HepG2 (cell line): Measurements from ENCODE around the gene P4HTM. TPM values are rescaled to one million over a fixed set of nuclear protein-coding genes. Genes with fewer than 3 reads are reported as not detected.

Experiments used
- HBP1 ChIP-seq: IDR thresholded peaks from 2 replicates; pipeline ENCODE4 v1.6.1; 2016; ENCODE audit warnings: low read depth, control low read depth
- MLX ChIP-seq: IDR thresholded peaks from 2 replicates; pipeline ENCODE4 v1.6.1; 2016
- POGK ChIP-seq: sonication (generic); formaldehyde crosslinking; conservative IDR thresholded peaks from 2 replicates; pipeline ENCODE4 v1.8.0; 2022; ENCODE audit warnings: mild to moderate bottlenecking, moderate library complexity, missing genetic modification reagents
- PRDM4 ChIP-seq: sonication (generic); formaldehyde crosslinking; IDR thresholded peaks from 2 replicates; pipeline ENCODE4 v1.9.0; 2021; ENCODE audit warnings: missing genetic modification reagents, borderline replicate concordance
- SNRNP70 ChIP-seq: fragments of 200-400 bp; formaldehyde crosslinking; IDR thresholded peaks from 2 replicates; pipeline ENCODE4 v1.6.1; 2017; ENCODE audit warnings: mild to moderate bottlenecking, low read depth, low read length, moderate library complexity
- SOX5 ChIP-seq: IDR thresholded peaks from 2 replicates; pipeline ENCODE4 v1.6.1; 2016; ENCODE audit warnings: borderline replicate concordance
- TIGD3 ChIP-seq: sonication (generic); formaldehyde crosslinking; IDR thresholded peaks from 2 replicates; pipeline ENCODE4 v1.5.1; 2020; ENCODE audit warnings: mild to moderate bottlenecking, missing genetic modification reagents, borderline replicate concordance
- USF2 ChIP-seq, 2 experiments: sonication (generic) in 1 of 2; formaldehyde crosslinking in 1 of 2; IDR thresholded peaks; 2 replicates each; pipeline versions ENCODE4 v1.5.1 to v1.6.1; 2011 to 2020; ENCODE audit warnings: borderline replicate concordance in 1 of 2, low read depth in 1 of 2, low read length in 1 of 2, mild to moderate bottlenecking in 1 of 2, missing genetic modification reagents in 1 of 2, moderate library complexity in 1 of 2
- ZBTB21 ChIP-seq: sonication (generic); formaldehyde crosslinking; IDR thresholded peaks from 2 replicates; pipeline ENCODE4 v1.4.0; 2020; ENCODE audit warnings: missing genetic modification reagents
- ZBTB49 ChIP-seq: sonication (generic); formaldehyde crosslinking; IDR thresholded peaks from 2 replicates; pipeline ENCODE4 v1.4.0; 2020; ENCODE audit warnings: missing genetic modification reagents, borderline replicate concordance
- ZEB1 ChIP-seq: IDR thresholded peaks from 2 replicates; pipeline ENCODE4 v1.6.1; 2012; ENCODE audit warnings: mild to moderate bottlenecking, low read depth, inconsistent platforms; ENCODE audit not compliant: insufficient replicate concordance
- ZNF550 ChIP-seq: sonication (generic); formaldehyde crosslinking; IDR thresholded peaks from 2 replicates; pipeline ENCODE4 v1.4.0; 2020; ENCODE audit warnings: mild to moderate bottlenecking, missing genetic modification reagents, borderline replicate concordance
- ZNF615 ChIP-seq: sonication (generic); formaldehyde crosslinking; IDR thresholded peaks from 2 replicates; pipeline ENCODE4 v1.5.0; 2020; ENCODE audit warnings: mild to moderate bottlenecking, missing genetic modification reagents, borderline replicate concordance
- polyA plus RNA-seq, 8 experiments: library from polyadenylated mRNA; depleted of rRNA in 3 of 8; stranded (reverse) in 7 of 8; unstranded in 1 of 8; fragments of >200 nt; fragmentation: Illumina TruSeq in 4 of 8; extraction: Trizol in 4 of 8; gene quantifications; 2 replicates each; pipeline versions ENCODE4 v1.2.1 to v1.2.3, GENCODE V29; 2011 to 2016; ENCODE audit warnings: low read depth in 4 of 8, missing spikeins in 1 of 8, mixed read lengths in 1 of 8; ENCODE audit not compliant: insufficient read depth in 1 of 8
- total RNA-seq, 5 experiments: library from RNA; depleted of rRNA; stranded (reverse); fragments of >200 nt; fragmentation: Illumina TruSeq; extraction: Trizol; gene quantifications; 2 replicates each; pipeline ENCODE4 v1.2.3, GENCODE V29; 2016; ENCODE audit warnings: low read depth in 1 of 5

P4HTM gene
- total and polyA plus RNA-seq, 2 of the 13 experiments (the other 11 are each of a cell fraction or from before 2014, with no cell fraction given) = 0.01 TPM; not detected in 1

- no peak for TF ChIP-seq ZBTB49 (CRISPR knock-in tag)
- TF ChIP-seq ZBTB21 (CRISPR knock-in tag) = no peak
- no peak for TF ChIP-seq SOX5 (CRISPR knock-in tag)
- TF ChIP-seq POGK (CRISPR knock-in tag) = peak; percentile 60; the same call in 1 of the 2 replicates
- TF ChIP-seq ZNF550 (CRISPR knock-in tag) = no peak
- peak; percentile 40 for TF ChIP-seq ZEB1
- no peak for TF ChIP-seq TIGD3 (CRISPR knock-in tag)
- no peak for TF ChIP-seq MLX (CRISPR knock-in tag)
- TF ChIP-seq PRDM4 (CRISPR knock-in tag) = no peak
- no peak for TF ChIP-seq USF2 (IDR thresholded peaks at IDR 0.05; ENCODE audit: low read depth, low read length)
- TF ChIP-seq USF2 (CRISPR knock-in tag; IDR thresholded peaks at IDR 0.05; ENCODE audit: borderline replicate concordance) = peak; percentile 53; the same call in 1 of the 2 replicates
- 0 out of 2 replicates have a peak, but pooled peaks have one; percentile 45 for TF ChIP-seq SNRNP70
- TF ChIP-seq HBP1 (CRISPR knock-in tag) = peak; percentile 60; the same call in 1 of the 2 replicates
- TF ChIP-seq ZNF615 (CRISPR knock-in tag) = no peak
These were observed 32.0 kb downstream of the P4HTM start, which contains the start of gene NDUFAF3 (continued) for GRCh38 chr3:49021813-49022687.
